GM19455 (cell line): ENCODE data around the gene ANKH.
A peak's percentile ranks its signal among the peaks of the same experiment; 100 is the strongest.

Experiments used
- ATAC-seq: cut with Tn5 transposase; IDR thresholded peaks from one replicate; pipeline ENCODE4 v1.9.1; 2021; ENCODE audit not compliant: unreplicated experiment

ANKH gene

DNA sequence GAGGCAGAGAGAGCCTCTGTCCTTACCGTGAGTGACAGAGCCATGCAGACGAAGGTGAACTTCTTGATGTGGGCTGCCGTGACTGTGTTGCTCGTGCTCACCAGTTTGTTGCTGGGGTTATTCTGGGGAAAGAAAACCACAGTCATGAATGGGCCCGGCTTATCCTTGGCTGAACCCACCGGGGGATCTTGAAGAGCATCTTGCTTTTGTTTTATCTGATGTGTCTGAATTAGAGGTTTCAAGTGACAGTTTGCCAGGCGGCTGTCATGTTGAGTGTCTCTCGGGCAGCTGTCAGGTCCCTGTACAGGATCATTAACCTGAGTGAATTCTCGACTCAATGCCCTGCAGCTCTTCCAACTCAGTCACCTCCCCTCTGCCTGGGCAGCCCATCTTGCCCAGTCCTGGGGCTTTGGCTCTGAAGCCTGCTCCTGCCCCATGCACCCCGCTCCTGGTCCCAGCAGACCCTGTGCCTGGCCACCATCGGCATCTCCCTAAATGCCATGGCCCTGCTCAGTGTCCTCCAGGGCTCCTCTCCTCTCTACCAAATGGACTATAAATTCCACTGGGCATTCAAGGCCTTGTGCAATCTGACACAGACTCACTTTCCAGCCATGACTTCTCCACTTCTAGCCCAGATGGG lies 129.7 kb downstream of the ANKH start:
- ATAC-seq, result no peak

DNA sequence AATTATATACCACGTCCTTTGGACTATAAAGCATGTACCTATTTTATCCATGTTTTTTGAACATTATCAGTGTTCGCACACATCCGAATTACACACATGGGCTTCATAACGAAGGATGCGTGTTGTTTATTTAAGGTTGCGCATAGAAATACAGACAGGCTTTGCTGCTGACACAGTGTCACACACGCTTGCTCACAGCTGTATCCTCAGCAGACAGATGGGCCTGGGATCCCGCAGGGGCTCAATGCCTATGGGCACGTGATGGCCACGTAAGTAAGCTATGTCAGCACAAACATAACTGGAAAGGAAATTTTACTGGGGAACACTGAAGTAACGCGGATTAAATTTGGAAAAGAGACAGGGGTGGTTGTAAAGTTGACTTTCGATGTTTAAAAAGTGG lies 130.4 kb downstream of the ANKH start:
- no peak for ATAC-seq

DNA sequence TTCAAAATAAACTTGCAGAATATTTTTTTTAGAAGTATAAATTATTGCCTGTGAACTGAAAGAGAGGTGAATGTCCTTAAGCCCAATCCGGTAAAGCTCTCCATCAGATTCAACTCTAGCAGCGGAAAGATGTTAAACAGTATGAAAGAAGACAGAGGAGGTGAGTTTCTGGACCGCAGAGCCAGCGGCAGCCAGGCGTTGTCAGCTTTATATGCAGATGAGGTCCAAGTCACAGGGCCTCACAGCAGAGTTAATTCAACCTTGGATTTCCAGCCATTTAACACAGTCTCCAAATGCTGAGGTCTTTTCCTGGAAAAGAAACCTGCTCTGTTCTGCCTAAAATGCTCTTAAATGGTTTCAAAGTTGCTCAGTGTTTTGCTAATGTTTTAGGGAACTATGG lies 131.6 kb downstream of the ANKH start:
- ATAC-seq, result no peak

DNA sequence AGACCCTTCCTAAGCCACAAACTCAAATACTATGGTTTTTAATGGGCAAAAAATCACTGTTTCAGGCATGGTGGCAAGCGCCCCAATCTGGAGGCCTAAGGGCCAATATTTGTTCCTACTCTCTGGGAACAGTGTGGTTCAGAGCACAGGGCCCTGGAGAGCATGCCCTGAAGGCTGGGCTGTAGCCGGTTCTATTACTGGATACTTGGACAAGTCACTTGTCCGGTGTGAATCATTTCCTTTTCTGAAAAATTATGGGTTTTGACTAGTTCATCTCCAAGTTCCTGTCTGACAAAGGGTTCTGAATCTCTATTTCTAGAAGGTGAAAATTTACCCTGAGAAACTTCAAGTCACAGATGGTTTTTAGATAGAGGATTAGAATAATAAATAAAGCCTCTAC lies 132.0 kb downstream of the ANKH start:
- no peak for ATAC-seq

DNA sequence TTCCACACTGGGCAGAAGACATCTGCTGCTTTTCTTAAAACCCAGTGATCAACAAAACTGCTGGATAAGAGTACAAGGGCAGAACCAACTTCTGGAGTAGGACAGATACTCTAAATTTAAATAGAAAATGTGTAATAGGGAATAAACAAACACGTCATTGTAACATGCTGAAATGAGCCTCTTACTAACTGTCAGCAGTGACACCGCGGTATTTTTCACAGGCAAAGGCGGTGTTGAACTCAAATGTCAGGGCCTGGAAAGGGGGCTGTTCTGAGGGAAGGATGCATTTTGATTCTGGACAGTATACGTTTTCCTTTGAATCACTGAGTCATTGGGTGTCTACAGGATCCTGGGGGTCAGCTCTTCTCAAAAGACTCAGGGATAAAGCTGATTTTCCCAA lies 133.5 kb downstream of the ANKH start:
- no peak for ATAC-seq

DNA sequence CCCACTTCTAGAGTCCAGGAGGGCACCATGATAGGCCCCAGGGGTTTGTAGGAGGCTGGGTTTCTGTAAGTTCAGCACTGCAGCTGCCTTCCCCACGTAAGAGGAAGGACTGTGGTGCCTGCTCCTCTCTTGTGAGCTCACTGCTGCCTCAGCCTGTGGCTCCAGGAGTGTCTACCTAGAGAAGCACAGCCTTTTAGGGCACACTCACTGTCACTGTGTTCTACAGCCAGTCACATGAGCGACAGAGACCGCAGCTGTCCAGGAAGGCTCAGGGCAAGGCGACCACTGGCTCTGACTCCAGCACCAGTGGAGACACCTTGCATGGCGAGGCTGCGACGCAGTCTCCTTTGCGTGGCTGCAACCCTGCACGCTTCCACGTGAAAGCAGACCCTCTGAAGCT lies 134.3 kb downstream of the ANKH start:
- no peak for ATAC-seq

DNA sequence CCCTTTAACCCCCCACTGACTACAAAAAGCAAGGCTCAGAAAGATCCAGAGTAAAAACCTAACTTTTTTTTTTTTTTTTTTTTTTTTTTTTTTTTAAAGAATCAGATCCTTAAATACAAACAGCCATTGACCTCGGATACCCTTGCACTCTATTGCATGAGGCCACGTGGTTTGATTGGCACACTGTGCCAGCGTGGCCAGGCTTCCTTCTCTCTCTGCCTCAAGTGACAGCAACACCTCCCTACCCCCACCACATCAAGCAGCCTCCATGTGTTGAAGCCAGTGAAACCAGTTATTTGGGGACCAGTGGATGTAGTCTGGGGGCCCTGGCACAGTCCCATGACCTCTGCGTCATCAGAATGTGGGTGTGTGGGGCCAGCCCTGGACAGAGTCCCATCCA lies 135.6 kb downstream of the ANKH start:
- ATAC-seq, result no peak

DNA sequence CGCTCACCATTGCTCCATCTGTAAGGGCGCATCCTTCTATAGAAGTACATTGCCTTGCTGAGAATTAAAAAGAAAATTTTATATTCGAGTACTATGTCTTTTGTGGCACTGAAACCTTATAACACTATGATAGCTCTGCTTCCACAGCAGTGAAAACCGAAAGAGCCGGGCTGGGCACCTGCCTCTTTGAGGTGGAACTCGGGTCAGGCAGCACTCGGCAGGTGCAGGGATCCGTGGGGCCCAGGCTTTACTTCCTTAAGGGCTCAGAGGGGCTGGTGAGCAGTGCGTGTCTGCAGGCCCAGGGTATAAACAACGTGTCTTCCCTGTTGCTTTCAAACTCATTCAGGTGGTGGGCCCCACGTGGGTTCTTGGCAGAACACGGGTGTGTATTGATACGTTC lies 137.2 kb downstream of the ANKH start:
- no peak for ATAC-seq

DNA sequence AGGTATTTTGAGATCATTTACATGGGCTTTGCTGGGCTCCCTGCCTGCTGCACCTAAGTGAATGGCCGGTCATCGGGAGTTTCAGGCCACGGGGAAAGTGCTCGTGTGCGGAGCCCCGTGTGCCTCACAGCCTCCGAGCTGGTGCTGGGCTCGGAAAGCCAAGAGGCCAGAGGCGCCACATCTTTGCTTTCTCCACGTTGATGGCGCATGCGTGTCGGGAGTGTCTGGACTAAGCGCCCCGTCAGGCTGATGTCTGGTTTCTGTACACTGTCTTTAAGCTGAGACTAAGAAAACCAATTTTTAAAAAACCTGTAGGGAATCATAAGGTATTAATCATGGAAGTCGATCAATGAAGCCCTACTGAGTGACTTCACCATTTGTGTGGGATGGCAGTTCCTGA lies 137.9 kb downstream of the ANKH start:
- ATAC-seq, result no peak

DNA sequence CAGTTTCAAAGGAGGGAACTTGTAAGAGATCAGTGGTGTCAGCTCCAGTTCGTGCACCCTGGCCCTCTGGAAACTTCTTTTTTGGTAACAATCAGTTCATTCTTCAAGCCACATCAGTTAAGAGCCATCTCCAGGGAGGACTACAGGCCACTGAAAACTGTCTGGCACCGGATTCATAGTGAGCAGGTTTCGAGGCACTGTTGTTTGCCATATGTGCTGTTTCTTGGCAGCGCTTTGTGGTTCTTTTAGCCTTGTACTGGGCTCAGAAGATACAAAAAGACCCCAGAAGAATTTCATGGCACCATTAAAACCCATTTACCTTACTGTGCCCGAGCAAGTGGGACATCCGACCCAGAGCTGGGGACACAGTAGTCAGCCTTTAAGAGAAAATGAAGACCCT lies 138.6 kb downstream of the ANKH start:
- no peak for ATAC-seq

DNA sequence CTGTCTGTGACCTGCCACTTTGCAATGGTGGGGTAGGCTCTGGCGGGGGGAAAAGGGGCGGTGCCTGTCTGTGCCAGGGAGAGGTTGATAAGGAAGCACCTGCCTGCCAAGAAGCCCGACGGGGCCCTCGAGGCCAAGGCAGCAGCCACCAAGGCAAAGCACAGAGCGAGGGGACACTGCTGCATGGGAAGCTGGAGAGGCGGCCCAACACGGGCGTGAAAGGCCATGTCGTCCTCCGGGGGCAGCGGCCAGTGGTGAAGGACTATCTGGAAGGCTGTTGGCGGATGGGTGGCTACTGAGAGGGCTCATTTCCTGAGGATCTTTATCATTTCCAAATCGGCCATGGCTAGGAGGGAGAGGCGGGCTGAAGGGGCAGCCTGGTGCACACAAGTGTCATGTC lies 140.7 kb downstream of the ANKH start:
- no peak for ATAC-seq

DNA sequence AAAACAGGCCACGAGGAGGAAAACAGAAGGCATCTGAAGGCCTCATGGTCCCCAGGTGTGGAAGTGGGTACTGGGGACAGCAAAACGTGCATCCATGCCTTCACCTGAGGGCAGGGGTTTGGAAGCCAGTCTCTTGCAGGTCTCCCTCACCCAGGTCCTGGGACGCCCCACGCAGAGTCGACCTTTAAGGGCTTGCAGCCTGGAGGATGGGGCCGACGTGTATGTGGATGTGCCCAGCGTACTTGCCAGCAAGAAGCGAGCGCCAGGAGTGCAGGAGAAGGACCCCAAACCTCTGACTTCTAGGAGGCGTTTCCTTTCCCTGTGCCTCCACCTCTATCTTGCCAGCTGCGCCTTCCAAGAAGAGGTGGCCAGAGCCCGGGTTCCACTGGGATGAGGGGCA lies 141.1 kb downstream of the ANKH start:
- no peak for ATAC-seq

DNA sequence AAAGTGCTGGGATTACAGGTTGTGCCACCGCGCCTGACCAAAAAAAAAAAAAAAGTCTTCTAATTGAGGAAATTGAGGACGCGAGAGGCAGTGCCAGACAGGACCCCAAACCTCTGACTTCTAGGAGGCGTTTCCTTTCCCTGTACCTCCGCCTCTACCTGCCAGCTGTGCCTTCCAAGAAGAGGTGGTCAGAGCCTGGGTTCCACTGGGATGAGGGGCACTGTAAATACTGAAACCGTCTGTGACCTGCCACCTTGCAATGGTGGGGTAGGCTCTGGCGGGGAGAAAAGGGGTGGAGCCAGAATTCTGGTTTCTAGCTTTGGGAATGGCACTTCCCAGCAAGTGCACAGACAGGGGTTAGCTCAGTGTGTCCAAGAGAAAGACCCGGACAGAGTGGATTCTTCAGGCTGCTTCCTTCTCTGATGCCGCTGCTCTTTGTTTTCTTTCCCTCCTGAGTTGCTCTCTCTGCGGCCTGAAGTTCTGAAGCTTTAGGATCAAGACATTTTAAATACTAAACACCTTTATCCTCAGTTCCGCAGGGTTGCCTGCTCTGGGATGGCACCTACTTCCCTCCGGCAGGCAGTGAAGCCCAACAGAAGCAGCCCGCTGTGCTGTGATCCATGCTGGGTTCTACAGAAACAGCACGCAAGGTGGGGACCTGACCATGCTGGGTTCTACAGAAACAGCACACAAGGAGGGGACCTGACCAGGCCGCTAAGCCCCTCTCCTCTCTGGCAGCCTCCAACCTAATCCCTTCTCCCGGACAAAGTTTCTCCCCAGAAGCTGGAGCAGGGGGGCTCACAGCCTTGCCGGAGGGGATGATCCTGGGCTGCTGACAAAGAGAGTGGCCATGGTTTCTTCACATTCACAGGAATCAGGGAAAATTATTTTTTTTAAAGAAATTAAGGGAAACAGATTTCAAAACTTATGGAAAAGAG lies 141.9 kb downstream of the ANKH start:
- no peak for ATAC-seq

DNA sequence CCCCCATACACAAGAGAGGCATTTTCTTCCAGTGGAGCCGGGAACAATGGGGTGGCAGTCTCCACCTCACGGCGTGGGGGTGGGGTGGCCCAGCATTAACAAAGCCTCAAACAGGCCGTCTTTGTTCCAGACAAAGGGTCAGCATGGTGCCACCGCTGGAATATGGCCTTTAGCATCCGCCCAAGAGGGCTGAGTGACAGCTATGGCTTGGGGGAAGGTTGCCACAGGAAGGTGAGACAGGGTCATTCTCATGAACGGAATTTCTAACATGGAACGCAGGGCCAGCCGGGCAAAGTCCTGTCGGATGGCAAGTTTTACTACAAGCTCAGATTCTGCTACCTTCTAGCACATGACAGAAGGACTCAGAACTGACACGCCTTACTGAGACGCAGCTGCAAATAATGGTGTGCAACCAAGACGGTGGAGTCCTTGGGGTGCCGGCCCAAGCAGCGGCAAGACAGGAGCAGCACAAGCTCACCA lies 143.1 kb downstream of the ANKH start:
- no peak for ATAC-seq

DNA sequence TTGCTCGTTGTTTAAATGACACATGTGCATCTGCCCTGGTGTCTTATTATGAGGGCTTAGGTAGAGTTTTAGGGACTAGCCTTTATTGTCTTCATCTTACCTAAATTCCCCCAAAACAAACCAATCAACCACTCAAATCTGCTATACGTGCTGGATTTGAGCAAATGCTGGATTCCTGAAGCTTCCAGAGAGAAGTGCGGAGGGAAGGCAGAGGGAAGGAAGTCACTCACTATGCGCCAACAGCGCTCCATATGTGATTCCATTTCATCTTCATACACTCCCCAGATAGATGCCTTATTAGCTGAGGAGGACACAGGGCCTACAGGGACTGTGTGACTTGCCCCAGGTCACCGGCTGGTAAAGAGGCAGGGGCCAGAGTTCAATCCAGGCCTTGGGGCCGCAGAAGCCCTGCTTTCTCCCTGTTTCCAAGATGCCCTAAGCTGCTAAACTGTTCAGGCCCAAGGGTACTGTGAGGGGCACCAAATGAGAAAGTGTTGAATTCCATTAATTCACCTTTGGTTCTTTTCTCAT lies 143.6 kb downstream of the ANKH start:
- ATAC-seq, result no peak

DNA sequence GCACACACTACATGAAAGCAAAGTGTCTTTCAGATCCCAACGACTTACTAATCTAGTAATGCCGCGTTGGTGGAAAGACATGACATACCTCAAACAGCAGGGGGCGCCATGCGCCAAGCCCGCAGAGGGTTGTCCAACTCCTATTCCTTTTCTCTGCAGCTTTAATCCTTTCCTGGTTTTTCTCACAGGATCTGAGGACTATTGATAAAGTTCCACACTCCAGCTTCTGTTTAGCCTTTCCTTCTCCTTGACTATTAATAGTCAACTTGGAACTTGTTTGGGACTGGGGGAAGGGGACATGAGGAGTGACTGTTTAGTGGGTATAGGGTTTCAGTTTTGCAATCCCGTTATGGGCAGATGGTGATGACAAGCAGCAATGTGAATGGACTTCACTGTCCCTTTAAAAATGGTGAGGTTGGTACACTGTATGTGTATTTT lies 144.1 kb downstream of the ANKH start:
- peak; percentile 66 for ATAC-seq

DNA sequence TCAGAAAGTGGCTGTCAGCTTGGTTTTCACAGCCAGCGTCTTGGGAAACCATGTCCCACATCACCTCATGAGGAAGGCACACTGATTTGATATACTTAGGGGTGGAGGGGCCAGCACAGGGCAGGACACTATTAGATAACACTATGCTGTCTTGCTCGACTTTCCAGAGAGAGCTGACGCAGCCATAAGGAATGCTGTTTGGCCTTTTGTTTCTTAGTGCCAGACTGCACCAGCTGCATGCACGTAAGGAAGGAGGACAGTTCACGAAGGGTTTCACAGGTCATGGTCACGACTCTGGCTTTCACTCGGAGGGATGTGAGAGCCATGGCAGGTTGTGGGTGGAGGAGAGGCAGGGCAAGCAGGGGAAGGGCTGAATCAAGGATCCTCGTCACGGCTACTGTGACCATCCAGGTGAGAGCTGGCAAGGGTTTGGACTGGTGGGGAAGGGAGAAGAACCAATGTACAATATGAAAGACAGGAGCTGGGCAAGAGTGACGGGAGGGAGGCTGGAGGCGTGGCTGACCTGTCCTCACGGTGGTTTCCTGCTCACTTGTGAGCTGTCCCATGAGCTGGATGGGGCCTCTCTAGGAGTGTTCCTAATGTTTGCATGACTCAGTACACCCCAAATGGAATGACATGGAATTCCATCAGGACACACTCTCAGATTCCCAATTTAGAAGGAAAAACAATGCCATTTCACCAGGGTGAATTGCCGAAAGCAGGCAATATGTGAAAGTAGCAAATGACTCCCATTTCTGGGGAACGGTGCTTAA lies 145.3 kb downstream of the ANKH start:
- ATAC-seq, result no peak

DNA sequence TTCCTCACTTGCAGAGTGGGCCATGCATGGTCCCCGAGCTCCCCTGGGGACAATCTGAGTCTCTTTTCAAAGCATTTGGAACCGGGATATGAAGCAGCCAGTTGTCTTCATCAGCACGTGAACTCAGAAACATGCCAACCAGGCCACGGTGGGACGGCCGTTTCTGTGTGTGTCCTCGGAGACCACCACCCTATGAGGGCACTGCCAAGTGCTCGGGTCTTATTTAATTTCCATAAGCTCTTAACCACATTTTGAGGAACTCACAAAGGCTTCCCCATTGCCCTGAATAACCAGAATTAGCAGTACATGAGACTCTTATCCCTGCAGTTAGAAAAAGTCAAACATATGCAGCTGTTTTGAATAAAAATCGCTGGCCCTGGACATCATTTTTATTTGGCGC lies 146.9 kb downstream of the ANKH start:
- ATAC-seq, result no peak

DNA sequence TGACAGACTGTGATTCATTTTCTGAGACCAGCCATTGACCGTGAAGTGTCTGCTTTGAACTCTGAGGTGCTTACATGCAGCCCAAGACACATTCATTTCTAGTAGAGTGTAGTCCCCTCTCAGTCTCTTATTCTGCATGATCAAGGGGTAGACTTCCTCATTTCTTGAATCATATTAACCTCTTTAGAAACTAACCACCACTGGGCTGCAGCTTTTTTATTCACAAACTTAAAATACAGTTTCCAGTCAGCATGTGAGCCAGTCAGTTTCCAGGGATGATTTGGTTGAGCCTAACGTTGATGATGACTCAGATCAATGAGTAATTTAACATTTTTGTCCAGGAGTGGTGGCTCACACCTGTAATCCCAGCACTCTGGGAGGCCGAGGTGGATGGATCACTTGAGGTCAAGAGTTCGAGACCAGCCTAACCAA lies 147.9 kb downstream of the ANKH start:
- ATAC-seq, result no peak

DNA sequence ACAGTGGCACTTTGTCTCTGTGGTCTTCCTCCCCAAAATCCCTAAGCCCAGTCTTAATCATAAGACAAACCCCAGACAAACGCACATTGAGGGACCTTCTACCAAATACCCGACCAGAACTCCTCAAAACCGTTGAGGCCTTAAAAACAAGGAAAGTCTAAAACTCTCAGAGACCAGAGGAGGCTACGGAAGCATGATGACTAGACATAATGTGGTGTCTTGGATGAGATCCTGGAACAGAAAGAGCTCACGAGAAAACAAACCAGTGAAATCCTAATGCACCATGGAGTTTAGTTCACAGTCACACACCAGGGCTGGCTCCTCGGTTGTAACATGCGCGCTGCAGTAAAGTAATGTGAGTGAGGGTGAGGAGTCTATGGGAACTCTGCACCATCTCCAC lies 148.7 kb downstream of the ANKH start:
- ATAC-seq, result no peak

DNA sequence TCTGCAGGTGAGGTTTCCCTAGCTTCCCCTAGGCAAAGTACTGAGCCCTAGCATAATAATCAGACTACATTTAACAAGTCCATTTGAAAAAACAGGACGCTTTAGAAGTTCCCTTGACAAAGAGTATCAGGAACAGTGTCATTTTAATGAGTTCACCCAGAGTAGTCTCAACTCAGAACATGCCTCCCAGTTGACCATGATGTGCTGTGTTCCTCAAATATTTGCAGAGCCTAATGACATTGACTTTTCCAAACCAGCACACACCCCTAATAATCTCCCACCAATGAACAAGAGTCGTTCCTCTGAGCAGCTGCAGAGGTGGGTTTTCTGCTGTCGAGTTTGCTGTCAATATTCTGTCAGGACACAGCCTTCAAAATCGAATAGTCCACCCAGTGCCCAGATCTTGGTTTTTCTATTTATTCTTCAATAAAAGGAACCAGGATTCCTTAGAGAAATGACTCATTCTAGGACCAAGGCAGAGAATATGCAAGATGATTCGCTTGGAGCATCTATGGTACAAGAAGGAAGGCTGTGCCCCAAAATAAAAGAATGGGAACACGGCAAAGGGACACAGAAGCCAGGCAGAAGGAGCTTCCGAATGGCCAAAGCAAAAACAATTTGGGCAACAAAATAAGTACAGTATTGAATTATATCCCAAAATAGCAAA lies 149.5 kb downstream of the ANKH start:
- no peak for ATAC-seq
